ENCODE results near the gene DNLZ. TPM values are rescaled to one million over a fixed set of nuclear protein-coding genes. Genes with fewer than 3 reads are reported as not detected.

Gene DNLZ
- polyA plus RNA-seq, 1 donor from 2014 or later, result 23.6 TPM

DNA sequence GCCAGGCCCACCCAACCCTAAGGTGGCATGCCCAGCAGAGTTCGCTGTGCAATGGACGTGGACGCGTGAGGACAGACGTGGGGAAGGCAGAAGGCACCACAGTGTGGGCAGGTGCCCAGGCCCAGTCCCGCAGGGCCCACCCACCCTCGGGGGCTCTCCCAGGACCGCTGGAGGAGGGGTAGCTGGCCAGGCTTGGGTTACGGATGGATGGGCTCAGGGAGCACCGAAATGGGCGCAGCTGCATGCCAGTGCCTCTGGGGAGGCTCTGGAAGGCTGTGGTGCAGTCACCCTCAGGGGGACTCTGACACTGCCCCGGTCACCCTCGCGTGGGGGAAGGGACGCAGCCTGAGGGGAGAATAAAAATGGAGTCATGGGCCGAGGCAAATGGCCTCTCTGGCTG lies 45.8 kb downstream of the DNLZ start:
- Histone ChIP-seq H3K27ac (ENCODE audit: low read length) (no peak overlapping the region), H3K4me3 (ENCODE audit: low read length) (no peak overlapping the region), H3K4me2 (ENCODE audit: low read length) (no peak overlapping the region), H3K9me2 (ENCODE audit: insufficient read depth, low read length) (no peaks in the 10 kb centered on the region), H3K79me2 (replicated peaks; ENCODE audit: insufficient read depth, low read length) (no peaks in the 10 kb centered on the region), H3K27me3 (ENCODE audit: insufficient read depth, low read depth, low read length) (no peaks in the 10 kb centered on the region), H3K9ac (ENCODE audit: low read length) (no peak overlapping the region), H4K20me1 (ENCODE audit: insufficient read depth) (no peaks in the 10 kb centered on the region), H3K9me3 (ENCODE audit: low read length) (peaks cover 5% of the 10 kb centered on the region), H2AFZ (ENCODE audit: low read depth, low read length) (no peak overlapping the region), H3F3A (ENCODE audit: insufficient read depth, low read length, poor library complexity, severe bottlenecking) (no peaks in the 10 kb centered on the region), H3K36me3 (ENCODE audit: insufficient read depth, low read length) (no peaks in the 10 kb centered on the region)
- TF ChIP-seq RAD21 (conservative IDR thresholded peaks at IDR 0.05) (no peak), TAF1 (IDR thresholded peaks at IDR 0.05; ENCODE audit: low read depth) (no peak)

DNA sequence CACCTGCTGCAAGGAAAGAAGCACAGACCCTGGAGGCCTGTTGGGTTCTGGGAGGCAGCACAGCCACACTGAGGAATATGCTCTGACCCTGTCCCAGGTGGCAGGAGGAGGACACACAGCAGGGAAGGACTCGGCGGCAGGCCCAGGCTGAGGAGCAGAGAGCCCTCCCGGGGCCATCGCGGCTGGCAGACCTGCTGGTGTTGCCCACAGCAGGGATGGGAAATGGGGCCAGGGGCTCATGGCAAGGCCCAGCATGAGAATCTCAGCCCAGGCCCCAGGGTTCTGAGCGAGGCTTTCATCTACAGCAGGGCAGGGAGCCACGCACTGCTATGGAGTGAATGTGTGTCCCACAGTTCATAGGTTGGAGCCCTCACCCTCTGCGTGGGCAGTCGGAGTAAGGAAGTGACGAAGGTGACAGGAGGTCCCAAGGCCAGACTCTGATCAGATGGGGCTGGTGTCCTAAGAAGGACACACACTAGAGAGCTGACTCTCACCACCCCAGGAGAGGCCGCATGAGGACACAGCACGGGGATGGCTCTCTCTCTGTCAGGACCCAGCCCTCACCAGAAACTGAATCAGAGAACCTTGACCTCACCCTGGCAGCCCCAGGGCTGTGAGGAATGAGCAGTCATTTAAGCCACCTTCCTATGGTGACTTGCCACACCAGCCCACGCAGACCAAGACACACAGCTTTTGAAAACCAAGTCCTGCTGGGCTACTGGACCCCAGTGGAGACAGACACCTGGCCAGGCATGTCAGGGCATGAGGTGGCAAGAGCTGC lies 46.5 kb downstream of the DNLZ start:
- Histone ChIP-seq H3K27me3 (ENCODE audit: insufficient read depth, low read depth, low read length) (no peaks in the 10 kb centered on the region), H3K9me2 (ENCODE audit: insufficient read depth, low read length) (no peaks in the 10 kb centered on the region), H4K20me1 (ENCODE audit: insufficient read depth) (no peaks in the 10 kb centered on the region), H3K4me2 (ENCODE audit: low read length) (no peak overlapping the region), H3K4me3 (ENCODE audit: low read length) (no peak overlapping the region), H2AFZ (ENCODE audit: low read depth, low read length) (no peak overlapping the region), H3K79me2 (replicated peaks; ENCODE audit: insufficient read depth, low read length) (no peaks in the 10 kb centered on the region), H3K27ac (ENCODE audit: low read length) (no peak overlapping the region), H3K9ac (ENCODE audit: low read length) (no peak overlapping the region), H3F3A (ENCODE audit: insufficient read depth, low read length, poor library complexity, severe bottlenecking) (no peaks in the 10 kb centered on the region), H3K9me3 (ENCODE audit: low read length) (peaks cover 5% of the 10 kb centered on the region), H3K36me3 (ENCODE audit: insufficient read depth, low read length) (no peaks in the 10 kb centered on the region)
- TF ChIP-seq RAD21 (conservative IDR thresholded peaks at IDR 0.05) (no peak), EZH2 (IDR thresholded peaks at IDR 0.05; ENCODE audit: borderline replicate concordance, insufficient read depth, low read length, poor library complexity, severe bottlenecking) (no peak), TAF1 (IDR thresholded peaks at IDR 0.05; ENCODE audit: low read depth) (no peak), SMC3 (conservative IDR thresholded peaks at IDR 0.05; ENCODE audit: poor library complexity) (no peak), MXI1 (conservative IDR thresholded peaks at IDR 0.05; ENCODE audit: poor library complexity, severe bottlenecking) (no peak), EP300 (conservative IDR thresholded peaks at IDR 0.05; ENCODE audit: poor library complexity, severe bottlenecking) (no peak), POLR2AphosphoS5 (IDR thresholded peaks at IDR 0.05) (no peak)
- TF ChIP-seq, protein P1, sequence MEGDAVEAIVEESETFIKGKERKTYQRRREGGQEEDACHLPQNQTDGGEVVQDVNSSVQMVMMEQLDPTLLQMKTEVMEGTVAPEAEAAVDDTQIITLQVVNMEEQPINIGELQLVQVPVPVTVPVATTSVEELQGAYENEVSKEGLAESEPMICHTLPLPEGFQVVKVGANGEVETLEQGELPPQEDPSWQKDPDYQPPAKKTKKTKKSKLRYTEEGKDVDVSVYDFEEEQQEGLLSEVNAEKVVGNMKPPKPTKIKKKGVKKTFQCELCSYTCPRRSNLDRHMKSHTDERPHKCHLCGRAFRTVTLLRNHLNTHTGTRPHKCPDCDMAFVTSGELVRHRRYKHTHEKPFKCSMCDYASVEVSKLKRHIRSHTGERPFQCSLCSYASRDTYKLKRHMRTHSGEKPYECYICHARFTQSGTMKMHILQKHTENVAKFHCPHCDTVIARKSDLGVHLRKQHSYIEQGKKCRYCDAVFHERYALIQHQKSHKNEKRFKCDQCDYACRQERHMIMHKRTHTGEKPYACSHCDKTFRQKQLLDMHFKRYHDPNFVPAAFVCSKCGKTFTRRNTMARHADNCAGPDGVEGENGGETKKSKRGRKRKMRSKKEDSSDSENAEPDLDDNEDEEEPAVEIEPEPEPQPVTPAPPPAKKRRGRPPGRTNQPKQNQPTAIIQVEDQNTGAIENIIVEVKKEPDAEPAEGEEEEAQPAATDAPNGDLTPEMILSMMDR (IDR thresholded peaks at IDR 0.05; ENCODE audit: poor library complexity, severe bottlenecking), result no peak
- TF ChIP-seq, protein P2, sequence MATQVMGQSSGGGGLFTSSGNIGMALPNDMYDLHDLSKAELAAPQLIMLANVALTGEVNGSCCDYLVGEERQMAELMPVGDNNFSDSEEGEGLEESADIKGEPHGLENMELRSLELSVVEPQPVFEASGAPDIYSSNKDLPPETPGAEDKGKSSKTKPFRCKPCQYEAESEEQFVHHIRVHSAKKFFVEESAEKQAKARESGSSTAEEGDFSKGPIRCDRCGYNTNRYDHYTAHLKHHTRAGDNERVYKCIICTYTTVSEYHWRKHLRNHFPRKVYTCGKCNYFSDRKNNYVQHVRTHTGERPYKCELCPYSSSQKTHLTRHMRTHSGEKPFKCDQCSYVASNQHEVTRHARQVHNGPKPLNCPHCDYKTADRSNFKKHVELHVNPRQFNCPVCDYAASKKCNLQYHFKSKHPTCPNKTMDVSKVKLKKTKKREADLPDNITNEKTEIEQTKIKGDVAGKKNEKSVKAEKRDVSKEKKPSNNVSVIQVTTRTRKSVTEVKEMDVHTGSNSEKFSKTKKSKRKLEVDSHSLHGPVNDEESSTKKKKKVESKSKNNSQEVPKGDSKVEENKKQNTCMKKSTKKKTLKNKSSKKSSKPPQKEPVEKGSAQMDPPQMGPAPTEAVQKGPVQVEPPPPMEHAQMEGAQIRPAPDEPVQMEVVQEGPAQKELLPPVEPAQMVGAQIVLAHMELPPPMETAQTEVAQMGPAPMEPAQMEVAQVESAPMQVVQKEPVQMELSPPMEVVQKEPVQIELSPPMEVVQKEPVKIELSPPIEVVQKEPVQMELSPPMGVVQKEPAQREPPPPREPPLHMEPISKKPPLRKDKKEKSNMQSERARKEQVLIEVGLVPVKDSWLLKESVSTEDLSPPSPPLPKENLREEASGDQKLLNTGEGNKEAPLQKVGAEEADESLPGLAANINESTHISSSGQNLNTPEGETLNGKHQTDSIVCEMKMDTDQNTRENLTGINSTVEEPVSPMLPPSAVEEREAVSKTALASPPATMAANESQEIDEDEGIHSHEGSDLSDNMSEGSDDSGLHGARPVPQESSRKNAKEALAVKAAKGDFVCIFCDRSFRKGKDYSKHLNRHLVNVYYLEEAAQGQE (IDR thresholded peaks at IDR 0.05; ENCODE audit: borderline replicate concordance), result no peak

Measured in neural cell (in vitro differentiated cells).